OCI-LY1 (cell line): ENCODE data around the gene TUBAL3.

Experiments
- H2AFZ ChIP-seq: fragments of 200-600 bp; sonication (generic), shearing (Covaris generic); 2 replicates; pipeline ENCODE4 v1.6.0; 2014; ENCODE audit warnings: antibody characterized with exemption, mild to moderate bottlenecking, low read length
- H3F3A ChIP-seq: fragments of 200-600 bp; sonication (generic), shearing (Covaris generic); 2 replicates; pipeline ENCODE4 v1.6.0; 2014; ENCODE audit warnings: mild to moderate bottlenecking, antibody characterized with exemption, low read length, moderate library complexity; ENCODE audit not compliant: insufficient read depth
- H3K27ac ChIP-seq: fragments of 200-600 bp; sonication (generic); 2 replicates; pipeline ENCODE4 v1.5.1; 2014; ENCODE audit warnings: low read length, mixed run types, mild to moderate bottlenecking, low read depth; ENCODE audit not compliant: poor library complexity, severe bottlenecking
- H3K27me3 ChIP-seq: fragments of 200-600 bp; sonication (generic); 2 replicates; pipeline ENCODE4 v1.6.0; 2014; ENCODE audit warnings: antibody characterized with exemption, mild to moderate bottlenecking, low read length, moderate library complexity; ENCODE audit not compliant: insufficient read depth
- H3K36me3 ChIP-seq: fragments of 200-600 bp; sonication (generic); 2 replicates; pipeline ENCODE4 v1.6.1; 2014; ENCODE audit warnings: mild to moderate bottlenecking, antibody characterized with exemption, low read length, moderate library complexity, mixed read lengths; ENCODE audit not compliant: insufficient read depth
- H3K4me1 ChIP-seq: fragments of 200-600 bp; sonication (generic); 2 replicates; pipeline ENCODE4 v1.5.1; 2014; ENCODE audit warnings: mild to moderate bottlenecking, low read length, moderate library complexity; ENCODE audit not compliant: insufficient read depth, severe bottlenecking
- H3K4me2 ChIP-seq: fragments of 200-600 bp; sonication (generic), shearing (Covaris generic); 2 replicates; pipeline ENCODE4 v1.6.1; 2014; ENCODE audit warnings: low read length
- H3K4me3 ChIP-seq: fragments of 200-600 bp; sonication (generic); 2 replicates; pipeline ENCODE4 v1.5.1; 2014; ENCODE audit warnings: low read length, low read depth, mild to moderate bottlenecking, mixed read lengths; ENCODE audit not compliant: poor library complexity, severe bottlenecking
- H3K79me2 ChIP-seq: fragments of 200-600 bp; shearing (Covaris generic); 2 replicates; pipeline ENCODE4 v1.6.1; 2016; ENCODE audit warnings: mixed run types, low read length, mixed read lengths; ENCODE audit not compliant: insufficient read depth
- H3K9ac ChIP-seq: fragments of 200-600 bp; sonication (generic), shearing (Covaris generic); 2 replicates; pipeline ENCODE4 v1.6.1; 2014; ENCODE audit warnings: mild to moderate bottlenecking, low read length, mixed read lengths
- H3K9me2 ChIP-seq: fragments of 200-600 bp; sonication (generic), shearing (Covaris generic); 2 replicates; pipeline ENCODE4 v1.6.1; 2014; ENCODE audit warnings: low read depth, mild to moderate bottlenecking, low read length, mixed read lengths
- H3K9me3 ChIP-seq: fragments of 200-600 bp; shearing (Covaris generic); 2 replicates; pipeline ENCODE4 v1.6.1; 2014; ENCODE audit warnings: low read length, mixed read lengths
- H4K20me1 ChIP-seq: fragments of 200-600 bp; sonication (generic), shearing (Covaris generic); 2 replicates; pipeline ENCODE4 v1.6.0; 2016; ENCODE audit warnings: mild to moderate bottlenecking, low read length; ENCODE audit not compliant: insufficient read depth
- EZH2 ChIP-seq: fragments of 200-600 bp; sonication (generic), shearing (Covaris generic); IDR thresholded peaks from 2 replicates; pipeline ENCODE4 v1.8.0; 2017; ENCODE audit warnings: borderline replicate concordance, mixed run types, mild to moderate bottlenecking, antibody characterized with exemption, low read length, moderate library complexity, mixed read lengths
- TF ChIP-seq, protein P1 (sequence below): fragments of 200-600 bp; sonication (generic), shearing (Covaris generic); IDR thresholded peaks from 2 replicates; pipeline ENCODE4 v1.5.1; 2017; ENCODE audit warnings: mild to moderate bottlenecking, antibody characterized with exemption, low read length, moderate library complexity, mixed read lengths

TUBAL3 gene

DNA sequence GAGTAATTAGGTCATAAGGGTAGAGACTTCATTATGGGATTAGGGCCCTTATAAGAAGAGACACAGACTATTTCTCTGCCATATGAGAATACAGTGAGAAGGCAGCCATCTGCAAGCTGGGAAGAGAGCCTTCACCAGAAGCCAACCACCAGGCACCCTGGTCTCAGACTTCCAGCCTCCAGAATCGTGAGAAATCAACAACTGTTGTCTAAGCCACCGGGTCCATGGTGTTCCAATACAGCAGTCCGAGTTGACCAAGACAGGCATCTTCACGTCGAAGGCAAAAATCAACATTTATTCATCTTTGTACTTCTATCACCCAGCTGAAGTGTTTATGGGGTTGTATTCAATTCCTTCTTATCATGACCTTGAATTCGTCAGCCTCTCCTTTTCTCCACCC lies 5.3 kb downstream of the TUBAL3 start:
- H3K4me3 ChIP-seq, result no peak overlapping the region
- H3K4me1 ChIP-seq, result no peaks in the 10 kb centered on the region
- no peak overlapping the region for H3K4me2 ChIP-seq
- H4K20me1 ChIP-seq, result no peaks in the 10 kb centered on the region
- TF ChIP-seq, protein P1, sequence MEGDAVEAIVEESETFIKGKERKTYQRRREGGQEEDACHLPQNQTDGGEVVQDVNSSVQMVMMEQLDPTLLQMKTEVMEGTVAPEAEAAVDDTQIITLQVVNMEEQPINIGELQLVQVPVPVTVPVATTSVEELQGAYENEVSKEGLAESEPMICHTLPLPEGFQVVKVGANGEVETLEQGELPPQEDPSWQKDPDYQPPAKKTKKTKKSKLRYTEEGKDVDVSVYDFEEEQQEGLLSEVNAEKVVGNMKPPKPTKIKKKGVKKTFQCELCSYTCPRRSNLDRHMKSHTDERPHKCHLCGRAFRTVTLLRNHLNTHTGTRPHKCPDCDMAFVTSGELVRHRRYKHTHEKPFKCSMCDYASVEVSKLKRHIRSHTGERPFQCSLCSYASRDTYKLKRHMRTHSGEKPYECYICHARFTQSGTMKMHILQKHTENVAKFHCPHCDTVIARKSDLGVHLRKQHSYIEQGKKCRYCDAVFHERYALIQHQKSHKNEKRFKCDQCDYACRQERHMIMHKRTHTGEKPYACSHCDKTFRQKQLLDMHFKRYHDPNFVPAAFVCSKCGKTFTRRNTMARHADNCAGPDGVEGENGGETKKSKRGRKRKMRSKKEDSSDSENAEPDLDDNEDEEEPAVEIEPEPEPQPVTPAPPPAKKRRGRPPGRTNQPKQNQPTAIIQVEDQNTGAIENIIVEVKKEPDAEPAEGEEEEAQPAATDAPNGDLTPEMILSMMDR, result no peak
- TF ChIP-seq EZH2, result no peak
- no peaks in the 10 kb centered on the region for H3K9me3 ChIP-seq
- H3K36me3 ChIP-seq, result no peaks in the 10 kb centered on the region
- H3K27ac ChIP-seq, result no peak overlapping the region
- H3F3A ChIP-seq, result no peaks in the 10 kb centered on the region
- no peaks in the 10 kb centered on the region for H3K27me3 ChIP-seq
- H2AFZ ChIP-seq, result no peak overlapping the region
- H3K79me2 ChIP-seq, result no peaks in the 10 kb centered on the region
- no peaks in the 10 kb centered on the region for H3K9me2 ChIP-seq
- no peak overlapping the region for H3K9ac ChIP-seq

DNA sequence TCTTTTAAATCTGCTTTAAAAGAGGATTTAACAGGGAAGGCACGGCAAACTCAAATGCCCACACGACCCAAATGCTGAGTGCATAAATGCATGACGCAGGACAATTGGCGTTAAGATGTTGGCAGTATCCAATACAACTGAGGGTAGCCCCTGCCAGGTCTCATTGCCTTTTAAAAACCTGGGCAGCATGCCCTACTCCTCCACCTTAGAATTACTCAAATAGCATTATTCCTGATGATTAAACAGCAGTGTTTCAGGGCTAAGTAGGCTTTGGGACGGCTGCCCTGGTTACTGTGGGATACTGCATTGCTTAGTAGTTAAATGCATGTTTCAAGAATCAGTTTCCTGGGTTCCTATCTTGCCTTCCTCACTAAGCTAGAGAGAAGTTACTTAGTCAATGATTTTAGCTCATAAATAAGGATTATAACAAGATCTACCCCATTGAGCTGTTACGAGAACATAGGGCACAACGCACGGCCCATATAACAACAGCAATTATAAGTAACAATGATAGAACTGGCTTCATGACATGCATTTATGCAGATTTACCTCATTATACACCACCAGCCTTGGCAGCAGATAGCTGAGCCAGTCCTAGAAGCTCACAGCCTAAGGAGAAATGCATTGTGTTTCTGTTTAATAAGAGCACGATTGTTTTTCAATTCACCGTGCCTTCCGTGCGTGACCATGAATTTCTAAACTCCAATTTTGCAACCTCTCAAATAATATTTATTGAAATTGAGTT lies 7.9 kb downstream of the TUBAL3 start:
- Histone ChIP-seq H3K9me2 (no peaks in the 10 kb centered on the region), H3K9ac (no peak overlapping the region), H3K36me3 (no peaks in the 10 kb centered on the region), H3K27me3 (no peaks in the 10 kb centered on the region), H3K9me3 (no peaks in the 10 kb centered on the region), H3K4me3 (no peak overlapping the region), H4K20me1 (no peaks in the 10 kb centered on the region), H3K4me1 (no peaks in the 10 kb centered on the region), H3K79me2 (no peaks in the 10 kb centered on the region), H3K4me2 (no peak overlapping the region), H2AFZ (no peak overlapping the region), H3F3A (no peaks in the 10 kb centered on the region), H3K27ac (no peak overlapping the region)
- TF ChIP-seq, protein P1, result no peak
- TF ChIP-seq EZH2, result no peak

- Histone ChIP-seq H3K27ac (no peak overlapping the region), H3K4me3 (no peak overlapping the region)
- no peak for TF ChIP-seq EZH2
- TF ChIP-seq, protein P1, result no peak
Observed at GRCh38 chr10:5395168-5395567, 9.5 kb downstream of the TUBAL3 start.

More at GRCh38 chr10:5395168-5395567, 9.5 kb downstream of the TUBAL3 start:
- Histone ChIP-seq H3K4me2 (no peak overlapping the region), H3K9ac (no peak overlapping the region), H3K9me3 (peaks cover 8% of the 10 kb centered on the region), H3K36me3 (no peaks in the 10 kb centered on the region), H3K79me2 (no peaks in the 10 kb centered on the region), H2AFZ (no peak overlapping the region), H3K27me3 (no peaks in the 10 kb centered on the region), H4K20me1 (no peaks in the 10 kb centered on the region), H3F3A (no peaks in the 10 kb centered on the region), H3K9me2 (no peaks in the 10 kb centered on the region), H3K4me1 (no peaks in the 10 kb centered on the region)
